Ishikawa (cell line): ENCODE measurements around the gene CDR2.

Source experiments
- CREB1 ChIP-seq: IDR thresholded peaks from 2 replicates; pipeline ENCODE4 v1.6.1; 2012; ENCODE audit warnings: low read depth
- EGR1 ChIP-seq: IDR thresholded peaks from 2 replicates; pipeline ENCODE4 v1.6.1; 2012
- EP300 ChIP-seq: IDR thresholded peaks from 2 replicates; pipeline ENCODE4 v1.6.1; 2012; ENCODE audit warnings: borderline replicate concordance
- REST ChIP-seq: IDR thresholded peaks from 2 replicates; pipeline ENCODE4 v1.6.1; 2012; ENCODE audit warnings: low read depth, mild to moderate bottlenecking
- TAF1 ChIP-seq: IDR thresholded peaks from 2 replicates; pipeline ENCODE4 v1.6.1; 2012; ENCODE audit warnings: low read depth, mild to moderate bottlenecking
- TEAD4 ChIP-seq: IDR thresholded peaks from 2 replicates; pipeline ENCODE4 v1.6.1; 2012
- YY1 ChIP-seq: IDR thresholded peaks from 2 replicates; pipeline ENCODE4 v1.6.1; 2012; ENCODE audit warnings: low read depth

GRCh38 chr16:22323959-22324786 is 50.2 kb downstream of the CDR2 start:
- TF ChIP-seq TEAD4 (no peak), REST (no peak), EP300 (no peak), TAF1 (no peak), EGR1 (no peak), YY1 (no peak), CREB1 (no peak)
